Endometrial microvascular endothelial cells (primary cell): Measurements from ENCODE around the gene ELOA2. TPM values are rescaled to one million over a fixed set of nuclear protein-coding genes. Genes with fewer than 3 reads are reported as not detected.
"Not testable (repeated sequence)": the region's sequence is repeated elsewhere in the genome, so short reads cannot be mapped to it uniquely, and the experiment has no call there.

Source experiments
- in situ Hi-C: cut with HindIII; loops from 2 replicates; pipeline ENCODE4 v1.10.0; 2017; ENCODE audit warnings: low sequenced_read_pairs, low pct_unique_long_range_greater_than_20kb; ENCODE audit errors: inconsistent ontology term
- total RNA-seq: library from RNA; depleted of rRNA; stranded (reverse); fragments of >200 nt; gene quantifications from one replicate; pipeline ENCODE4 v1.2.3, GENCODE V29; 2015; ENCODE audit errors: inconsistent ontology term

Gene ELOA2
- total RNA-seq, result not detected

- in situ Hi-C loops, result no loop called here
Observed at GRCh38 chr18:47035156-47035671, at the start of gene ELOA2. Gene ELOA2 (minus strand): TSS chr18:47035621. CDS start chr18:47035264, 357 bp downstream.

GRCh38 chr18:47081578-47081977 is 46.2 kb upstream of the ELOA2 start:
- in situ Hi-C loops, result no loop called here

- in situ Hi-C loops, result no loop called here
Observed at GRCh38 chr18:47080872-47081271, 45.5 kb upstream of the ELOA2 start.

- in situ Hi-C loops, result no loop called here
Observed at GRCh38 chr18:47077111-47077510, 41.7 kb upstream of the ELOA2 start.

- in situ Hi-C loops, result no loop called here
Observed at GRCh38 chr18:47075098-47075883, 39.9 kb upstream of the ELOA2 start.

GRCh38 chr18:47067648-47068047 is 32.2 kb upstream of the ELOA2 start:
- in situ Hi-C loops, result no loop called here

GRCh38 chr18:47063096-47063495 is 27.7 kb upstream of the ELOA2 start:
- in situ Hi-C loops, result no loop called here

GRCh38 chr18:47062471-47062870 is 27.1 kb upstream of the ELOA2 start:
- in situ Hi-C loops, result no loop called here

- in situ Hi-C loops, result no loop called here
Observed at GRCh38 chr18:47054369-47054768, 18.9 kb upstream of the ELOA2 start.

- in situ Hi-C loops, result no loop called here
Observed at GRCh38 chr18:47050468-47050867, 15.0 kb upstream of the ELOA2 start.

- in situ Hi-C loops, result no loop called here
Observed at GRCh38 chr18:47040982-47041381, 5.6 kb upstream of the ELOA2 start.

GRCh38 chr18:47036927-47037578 is 1.6 kb upstream of the ELOA2 start:
- in situ Hi-C loops, result no loop called here

GRCh38 chr18:47036298-47036874 is 965 bp upstream of the ELOA2 start:
- in situ Hi-C loops, result no loop called here

- in situ Hi-C loops, result not testable (repeated sequence)
Observed at GRCh38 chr18:47034591-47034990, 830 bp downstream of the ELOA2 start.

GRCh38 chr18:47032945-47033344 is 2.5 kb downstream of the ELOA2 start:
- in situ Hi-C loops, result no loop called here

GRCh38 chr18:47030887-47031286 is 4.5 kb downstream of the ELOA2 start:
- in situ Hi-C loops, result not testable (repeated sequence)

GRCh38 chr18:47029684-47030353 is 5.6 kb downstream of the ELOA2 start:
- in situ Hi-C loops, result not testable (repeated sequence)

- in situ Hi-C loops, result not testable (repeated sequence)
Observed at GRCh38 chr18:47028738-47029137, 6.7 kb downstream of the ELOA2 start.

- in situ Hi-C loops, result not testable (repeated sequence)
Observed at GRCh38 chr18:47025557-47026174, 9.8 kb downstream of the ELOA2 start.
